Colonic mucosa (tissue), 4 donors: ENCODE results near the gene PACSIN3. TPM values are rescaled to one million over a fixed set of nuclear protein-coding genes. Genes with fewer than 3 reads are reported as not detected.
"Not testable (repeated sequence)": the region's sequence is repeated elsewhere in the genome, so short reads cannot be mapped to it uniquely, and the experiment has no call there.

ENCODE experiments used
- DNase-seq: peaks from one replicate; pipeline ENCODE4 v3.0.0-alpha.2; 2020
- H3K27ac ChIP-seq: fragments of 200-600 bp; one replicate; pipeline ENCODE4 v1.8.0; 2021
- H3K27me3 ChIP-seq: fragments of 200-600 bp; one replicate; pipeline ENCODE4 v1.8.0; 2021
- H3K36me3 ChIP-seq: fragments of 200-600 bp; one replicate; pipeline ENCODE4 v1.8.0; 2021
- H3K4me1 ChIP-seq: fragments of 200-600 bp; one replicate; pipeline ENCODE4 v1.8.0; 2021; ENCODE audit warnings: mild to moderate bottlenecking
- H3K4me3 ChIP-seq: fragments of 200-600 bp; one replicate; pipeline ENCODE4 v1.8.0; 2021
- H3K9ac ChIP-seq, 2 donors: one replicate each; pipeline ENCODE4 v1.7.0; 2013; ENCODE audit warnings: control low read depth in 2 of 2, low read depth in 2 of 2, low read length in 2 of 2
- H3K9me3 ChIP-seq: fragments of 200-600 bp; one replicate; pipeline ENCODE4 v1.8.0; 2021
- CTCF ChIP-seq: fragments of 200-600 bp; IDR thresholded peaks from one replicate; pipeline ENCODE4 v1.8.0; 2022; ENCODE audit warnings: antibody characterized with exemption, mild to moderate bottlenecking
- intact Hi-C: fragments of 100-400 bp; cut with DNase I; formaldehyde crosslinking; loops from one replicate; pipeline ENCODE4 v1.14.1; 2022
- total RNA-seq, 2 donors: library from RNA; stranded (reverse); fragmentation: NEBNext Ultra II Directional in 1 of 2; extraction: Animal tissue kit (Norgen Biotek cat#: 25700) in 1 of 2; gene quantifications; one replicate each; pipeline ENCODE4 v1.2.1, GENCODE V29; 2021
- donor health status: healthy.
- donor health status: DM: no; HTN: no; CAD: no.
- donor health status: DM: no; HTN: no; CAD: no.

The PACSIN3 gene
- total RNA-seq, 2 donors from 2014 or later: 3.2 to 11.2 TPM

GRCh38 chr11:47215366-47215910 lies 29.2 kb upstream of the PACSIN3 start:
- H3K4me3 ChIP-seq: peak overlapping the region; percentile 69
- no peaks in the 10 kb centered on the region for H3K9me3 ChIP-seq
- H3K36me3 ChIP-seq: no peaks in the 10 kb centered on the region
- peak; percentile 68 for DNase-seq
- H3K27ac ChIP-seq: peak overlapping the region; percentile 99
- peak overlapping the region; percentile 80 to 98 for H3K9ac ChIP-seq
- TF ChIP-seq CTCF: no peak
- H3K27me3 ChIP-seq: no peaks in the 10 kb centered on the region
- intact Hi-C loops: no loop called here
- peaks cover 8% of the 10 kb centered on the region for H3K4me1 ChIP-seq

GRCh38 chr11:47213950-47214565 lies 27.8 kb upstream of the PACSIN3 start:
- DNase-seq: peak; percentile 95
- Histone ChIP-seq H3K27me3 (no peaks in the 10 kb centered on the region), H3K9me3 (no peaks in the 10 kb centered on the region), H3K27ac (peak overlapping the region; percentile 99), H3K36me3 (no peaks in the 10 kb centered on the region), H3K4me3 (peak overlapping the region; percentile 69), H3K9ac (peak overlapping the region; percentile 68 to 72), H3K4me1 (peaks cover 8% of the 10 kb centered on the region)
- intact Hi-C loops: loop anchor here (5.0 kb wide), 1 partner anchor 37 kb away; the partner anchor contains the start of gene ARFGAP2
- no peak for TF ChIP-seq CTCF

GRCh38 chr11:47212938-47213337 lies 26.7 kb upstream of the PACSIN3 start:
- no peak overlapping the region for H3K27ac ChIP-seq
- TF ChIP-seq CTCF: no peak
- H3K4me1 ChIP-seq: peaks cover 8% of the 10 kb centered on the region

GRCh38 chr11:47208628-47209027 lies 22.4 kb upstream of the PACSIN3 start:
- Histone ChIP-seq H3K36me3 (no peaks in the 10 kb centered on the region), H3K4me1 (no peaks in the 10 kb centered on the region), H3K4me3 (no peak overlapping the region), H3K27ac (no peak overlapping the region), H3K27me3 (no peaks in the 10 kb centered on the region), H3K9me3 (no peaks in the 10 kb centered on the region), H3K9ac (no peak overlapping the region)
- no peak for TF ChIP-seq CTCF
- DNase-seq: no peak
- intact Hi-C loops: no loop called here

More at GRCh38 chr11:47212938-47213337, 26.7 kb upstream of the PACSIN3 start:
- Histone ChIP-seq H3K9ac (no peak overlapping the region), H3K4me3 (no peak overlapping the region), H3K36me3 (no peaks in the 10 kb centered on the region), H3K27me3 (no peaks in the 10 kb centered on the region), H3K9me3 (no peaks in the 10 kb centered on the region)
- intact Hi-C loops: loop anchor here (5.0 kb wide), 1 partner anchor 36 kb away; the partner anchor contains the start of gene ARFGAP2
- peak; percentile 63 for DNase-seq

- H3K9me3 ChIP-seq, intact Hi-C loops, H3K9ac ChIP-seq, H3K27me3 ChIP-seq, H3K27ac ChIP-seq, DNase-seq, H3K36me3 ChIP-seq, H3K4me3 ChIP-seq, H3K4me1 ChIP-seq: not testable (repeated sequence)
These were observed 21.8 kb upstream of the PACSIN3 start for GRCh38 chr11:47208008-47208552.

GRCh38 chr11:47207459-47207858 lies 21.2 kb upstream of the PACSIN3 start:
- H3K4me1 ChIP-seq: no peaks in the 10 kb centered on the region

GRCh38 chr11:47206577-47206976 lies 20.3 kb upstream of the PACSIN3 start:
- DNase-seq, H3K27me3 ChIP-seq, H3K4me3 ChIP-seq, H3K4me1 ChIP-seq, H3K27ac ChIP-seq, H3K9ac ChIP-seq, H3K9me3 ChIP-seq, H3K36me3 ChIP-seq, intact Hi-C loops: not testable (repeated sequence)

More at GRCh38 chr11:47207459-47207858, 21.2 kb upstream of the PACSIN3 start:
- no peaks in the 10 kb centered on the region for H3K36me3 ChIP-seq
- DNase-seq: no peak
- H3K4me3 ChIP-seq: no peak overlapping the region
- H3K27me3 ChIP-seq: no peaks in the 10 kb centered on the region
- no peak overlapping the region for H3K9ac ChIP-seq
- H3K27ac ChIP-seq: no peak overlapping the region
- no peaks in the 10 kb centered on the region for H3K9me3 ChIP-seq
- no peak for TF ChIP-seq CTCF
- intact Hi-C loops: no loop called here
